GF-D8 (cell line): Measurements from ENCODE around the gene CDH7.

Experiments used
- DNase-seq: peaks from one replicate; lab custom pipeline; 2025; lab: John Stamatoyannopoulos, UW

CDH7 gene

GRCh38 chr18:65769652-65770051 lies 18.8 kb downstream of the CDH7 start:
- no peak for DNase-seq

GRCh38 chr18:65786474-65786873 lies 35.7 kb downstream of the CDH7 start:
- DNase-seq, result no peak

- DNase-seq, result no peak
Observed at GRCh38 chr18:65788373-65788772, 37.6 kb downstream of the CDH7 start.

- no peak for DNase-seq
Observed at GRCh38 chr18:65790604-65791003, 39.8 kb downstream of the CDH7 start.

GRCh38 chr18:65791719-65792118 lies 40.9 kb downstream of the CDH7 start:
- no peak for DNase-seq

- no peak for DNase-seq
Observed at GRCh38 chr18:65792456-65793074, 41.8 kb downstream of the CDH7 start.

- DNase-seq, result no peak
Observed at GRCh38 chr18:65808759-65809158, 57.9 kb downstream of the CDH7 start.

GRCh38 chr18:65811307-65811706 lies 60.5 kb downstream of the CDH7 start:
- no peak for DNase-seq

GRCh38 chr18:65815506-65815905 lies 64.7 kb downstream of the CDH7 start:
- no peak for DNase-seq

GRCh38 chr18:65817178-65817577 lies 66.4 kb downstream of the CDH7 start:
- DNase-seq, result no peak

GRCh38 chr18:65821911-65822310 lies 71.1 kb downstream of the CDH7 start:
- no peak for DNase-seq

- no peak for DNase-seq
Observed at GRCh38 chr18:65822826-65823225, 72.0 kb downstream of the CDH7 start.

- DNase-seq, result no peak
Observed at GRCh38 chr18:65827444-65827843, 76.6 kb downstream of the CDH7 start.

GRCh38 chr18:65835881-65836280 lies 85.1 kb downstream of the CDH7 start:
- DNase-seq, result no peak

- DNase-seq, result no peak
Observed at GRCh38 chr18:65846107-65846506, 95.3 kb downstream of the CDH7 start.

- DNase-seq, result no peak
Observed at GRCh38 chr18:65852273-65852672, 101.5 kb downstream of the CDH7 start.

- DNase-seq, result no peak
Observed at GRCh38 chr18:65859075-65859474, 108.3 kb downstream of the CDH7 start.

- no peak for DNase-seq
Observed at GRCh38 chr18:65869527-65869926, 118.7 kb downstream of the CDH7 start.

GRCh38 chr18:65876310-65876709 lies 125.5 kb downstream of the CDH7 start:
- DNase-seq, result no peak

- DNase-seq, result no peak
Observed at GRCh38 chr18:65897292-65897691, 146.5 kb downstream of the CDH7 start.

- DNase-seq, result no peak
Observed at GRCh38 chr18:65901522-65901921, 150.7 kb downstream of the CDH7 start.

- DNase-seq, result no peak
Observed at GRCh38 chr18:65906621-65907034, 155.8 kb downstream of the CDH7 start.

GRCh38 chr18:65907281-65907680 lies 156.5 kb downstream of the CDH7 start:
- no peak for DNase-seq

- DNase-seq, result no peak
Observed at GRCh38 chr18:65919018-65919417, 168.2 kb downstream of the CDH7 start.

- no peak for DNase-seq
Observed at GRCh38 chr18:65919663-65920062, 168.9 kb downstream of the CDH7 start.
